Epidermal melanocyte (primary cell): ENCODE results near the gene FCGR3A.
"Not testable (repeated sequence)": the region's sequence is repeated elsewhere in the genome, so short reads cannot be mapped to it uniquely, and the experiment has no call there.

Experiments
- DNase-seq: peaks from one replicate; pipeline ENCODE4 v3.0.0; 2011; ENCODE audit warnings: low spot score; ENCODE audit not compliant: insufficient read length

FCGR3A gene

DNA sequence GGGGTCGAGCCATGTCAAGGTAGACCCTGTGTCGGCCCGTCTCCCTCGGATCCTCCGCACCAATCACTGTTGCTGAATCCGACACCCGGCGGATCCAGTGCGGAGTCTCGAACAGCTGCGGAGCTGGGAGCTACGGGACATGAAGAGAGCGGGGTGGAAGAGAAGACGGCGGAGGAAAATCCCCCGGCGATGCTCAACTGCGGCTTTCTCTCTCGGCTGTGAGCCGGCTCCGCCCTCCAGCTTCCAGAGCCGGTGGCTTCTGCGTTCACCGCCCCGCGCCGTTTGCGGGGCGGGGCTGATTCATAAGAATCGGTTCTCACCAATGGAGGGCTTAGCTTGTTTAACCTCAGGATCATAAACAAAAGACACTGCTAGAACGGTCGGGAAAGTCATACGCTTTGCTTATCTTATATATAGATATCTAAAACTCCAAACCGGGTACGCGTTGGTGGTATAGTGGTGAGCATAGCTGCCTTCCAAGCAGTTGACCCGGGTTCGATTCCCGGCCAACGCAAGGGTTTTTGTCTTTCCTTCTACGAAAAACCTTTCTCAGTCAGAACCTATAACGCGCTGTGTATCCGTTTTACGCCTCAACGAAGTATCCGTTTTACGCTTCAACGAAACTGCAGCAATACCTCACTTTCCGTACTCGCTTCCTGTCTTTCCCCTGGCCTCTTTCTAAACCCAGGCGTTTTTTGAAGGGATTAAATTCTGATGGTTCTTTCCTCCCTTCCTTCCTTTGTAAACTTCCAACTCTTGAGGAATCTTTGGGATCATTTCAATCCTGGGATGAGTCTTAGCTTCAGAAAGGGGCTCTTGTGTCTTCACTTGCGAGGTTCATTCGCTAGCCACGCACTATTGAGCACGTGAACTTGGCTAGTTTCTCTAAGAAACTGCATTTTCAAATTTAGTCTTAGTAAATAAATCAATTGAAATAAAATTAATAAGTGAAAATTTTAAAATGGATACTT, 18.7 kb downstream of the FCGR3A start:
- DNase-seq, result peak; percentile 78

DNA sequence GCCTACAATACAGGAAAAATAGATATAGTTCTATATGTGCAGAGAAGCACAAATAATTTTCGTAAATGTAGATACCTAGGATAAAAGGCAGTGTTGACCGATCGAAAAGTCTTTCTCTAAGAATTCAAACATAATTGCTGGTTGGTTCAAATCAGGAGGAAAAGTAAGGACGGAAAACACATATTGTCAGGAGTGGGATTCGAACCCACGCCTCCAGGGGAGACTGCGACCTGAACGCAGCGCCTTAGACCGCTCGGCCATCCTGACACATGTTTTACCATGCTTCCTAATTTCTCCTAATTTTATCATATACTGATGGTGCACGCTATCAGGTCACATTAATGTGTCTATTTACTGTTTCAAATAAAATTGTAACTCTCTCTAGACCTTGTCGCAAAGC, 19.5 kb downstream of the FCGR3A start:
- peak; percentile 18 for DNase-seq

DNA sequence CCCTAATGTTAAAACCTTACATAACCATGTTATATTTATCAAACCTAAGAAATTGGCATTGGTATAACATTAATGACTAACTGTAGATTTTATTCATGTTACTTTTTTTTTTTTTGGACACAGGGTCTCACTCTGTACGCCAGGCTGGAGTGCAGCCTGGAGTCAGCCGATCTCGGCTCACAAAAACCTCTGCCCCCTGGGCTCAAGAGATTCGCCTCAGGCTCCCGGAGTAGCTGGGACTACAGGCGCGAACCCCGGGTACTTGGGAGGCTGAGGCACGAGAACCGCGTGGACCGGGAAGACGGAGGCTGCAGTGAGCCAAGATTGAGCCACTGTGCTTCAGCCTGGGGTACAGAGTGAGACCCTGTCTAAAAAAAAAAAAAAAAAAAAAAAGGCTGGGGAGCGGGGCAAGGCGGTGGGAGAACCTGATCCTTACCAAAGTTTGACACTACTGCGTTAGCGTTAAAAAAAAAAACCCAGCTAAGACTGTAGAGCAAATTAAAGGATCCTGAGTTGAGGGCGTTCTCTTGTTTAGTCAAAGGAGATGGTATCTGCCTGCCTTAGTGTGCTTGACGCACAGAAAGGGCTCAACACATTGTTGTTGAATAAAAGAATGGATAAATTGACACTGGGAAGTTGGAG, 20.0 kb downstream of the FCGR3A start:
- DNase-seq, result not testable (repeated sequence)

DNA sequence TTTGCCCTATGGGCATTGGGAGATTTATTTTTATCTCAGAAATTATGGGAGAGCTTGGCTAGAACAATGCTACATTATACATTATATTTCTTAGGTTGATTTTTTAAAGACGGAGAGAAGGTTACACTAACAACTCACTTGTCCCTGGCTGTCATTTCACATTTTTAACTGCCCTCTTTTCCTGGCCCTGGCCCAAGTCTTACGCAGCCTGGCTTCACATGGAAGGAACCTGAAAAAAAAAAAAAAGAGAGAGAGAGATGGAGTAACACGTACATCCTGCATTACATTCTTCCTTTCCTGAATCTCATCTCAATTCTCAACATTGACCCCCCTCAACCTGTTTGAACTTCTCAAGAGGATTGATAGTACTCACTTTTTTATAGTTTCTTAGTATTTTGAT, 21.1 kb downstream of the FCGR3A start:
- not testable (repeated sequence) for DNase-seq

DNA sequence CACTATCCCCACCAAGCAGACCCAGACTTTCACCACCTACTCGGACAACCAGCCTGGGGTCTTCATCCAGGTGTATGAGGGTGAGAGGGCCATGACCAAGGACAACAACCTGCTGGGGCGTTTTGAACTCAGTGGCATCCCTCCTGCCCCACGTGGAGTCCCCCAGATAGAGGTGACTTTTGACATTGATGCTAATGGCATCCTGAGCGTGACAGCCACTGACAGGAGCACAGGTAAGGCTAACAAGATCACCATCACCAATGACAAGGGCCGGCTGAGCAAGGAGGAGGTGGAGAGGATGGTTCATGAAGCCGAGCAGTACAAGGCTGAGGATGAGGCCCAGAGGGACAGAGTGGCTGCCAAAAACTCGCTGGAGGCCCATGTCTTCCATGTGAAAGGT, 23.7 kb downstream of the FCGR3A start:
- not testable (repeated sequence) for DNase-seq

DNA sequence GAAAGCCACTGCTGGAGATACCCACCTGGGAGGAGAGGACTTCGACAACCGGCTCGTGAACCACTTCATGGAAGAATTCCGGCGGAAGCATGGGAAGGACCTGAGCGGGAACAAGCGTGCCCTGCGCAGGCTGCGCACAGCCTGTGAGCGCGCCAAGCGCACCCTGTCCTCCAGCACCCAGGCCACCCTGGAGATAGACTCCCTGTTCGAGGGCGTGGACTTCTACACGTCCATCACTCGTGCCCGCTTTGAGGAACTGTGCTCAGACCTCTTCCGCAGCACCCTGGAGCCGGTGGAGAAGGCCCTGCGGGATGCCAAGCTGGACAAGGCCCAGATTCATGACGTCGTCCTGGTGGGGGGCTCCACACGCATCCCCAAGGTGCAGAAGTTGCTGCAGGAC, 24.3 kb downstream of the FCGR3A start:
- DNase-seq, result not testable (repeated sequence)

DNA sequence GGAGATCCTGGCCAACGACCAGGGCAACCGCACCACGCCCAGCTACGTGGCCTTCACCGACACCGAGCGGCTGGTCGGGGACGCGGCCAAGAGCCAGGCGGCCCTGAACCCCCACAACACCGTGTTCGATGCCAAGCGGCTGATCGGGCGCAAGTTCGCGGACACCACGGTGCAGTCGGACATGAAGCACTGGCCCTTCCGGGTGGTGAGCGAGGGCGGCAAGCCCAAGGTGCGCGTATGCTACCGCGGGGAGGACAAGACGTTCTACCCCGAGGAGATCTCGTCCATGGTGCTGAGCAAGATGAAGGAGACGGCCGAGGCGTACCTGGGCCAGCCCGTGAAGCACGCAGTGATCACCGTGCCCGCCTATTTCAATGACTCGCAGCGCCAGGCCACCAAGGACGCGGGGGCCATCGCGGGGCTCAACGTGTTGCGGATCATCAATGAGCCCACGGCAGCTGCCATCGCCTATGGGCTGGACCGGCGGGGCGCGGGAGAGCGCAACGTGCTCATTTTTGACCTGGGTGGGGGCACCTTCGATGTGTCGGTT, 24.8 kb downstream of the FCGR3A start:
- DNase-seq, result not testable (repeated sequence)

DNA sequence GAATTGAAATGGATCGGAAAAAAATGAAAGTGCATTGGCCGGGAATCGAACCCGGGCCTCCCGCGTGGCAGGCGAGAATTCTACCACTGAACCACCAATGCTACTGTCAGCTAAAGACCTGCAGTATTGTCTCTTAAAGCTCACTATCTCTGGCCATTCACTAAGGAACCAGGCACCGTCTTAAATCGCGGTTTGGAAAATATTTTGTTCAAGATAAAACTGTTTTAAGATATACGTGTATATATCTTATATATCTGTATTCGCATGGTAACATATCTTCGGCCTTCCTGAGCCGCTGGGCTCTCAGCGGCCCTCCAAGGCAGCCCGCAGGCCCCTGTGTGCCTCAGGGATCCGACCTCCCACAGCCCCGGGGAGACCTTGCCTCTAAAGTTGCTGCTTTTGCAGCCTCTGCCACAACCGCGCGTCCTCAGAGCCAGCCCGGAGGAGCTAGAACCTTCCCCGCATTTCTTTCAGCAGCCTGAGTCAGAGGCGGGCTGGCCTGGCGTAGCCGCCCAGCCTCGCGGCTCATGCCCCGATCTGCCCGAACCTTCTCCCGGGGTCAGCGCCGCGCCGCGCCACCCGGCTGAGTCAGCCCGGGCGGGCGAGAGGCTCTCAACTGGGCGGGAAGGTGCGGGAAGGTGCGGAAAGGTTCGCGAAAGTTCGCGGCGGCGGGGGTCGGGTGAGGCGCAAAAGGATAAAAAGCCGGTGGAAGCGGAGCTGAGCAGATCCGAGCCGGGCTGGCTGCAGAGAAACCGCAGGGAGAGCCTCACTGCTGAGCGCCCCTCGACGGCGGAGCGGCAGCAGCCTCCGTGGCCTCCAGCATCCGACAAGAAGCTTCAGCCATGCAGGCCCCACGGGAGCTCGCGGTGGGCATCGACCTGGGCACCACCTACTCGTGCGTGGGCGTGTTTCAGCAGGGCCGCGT, 25.5 kb downstream of the FCGR3A start, which contains the start of gene HSPA6:
TSS of gene HSPA6 (plus strand) at position 724 of the 925 bp plus-strand sequence. CDS start at position 843, 119 bp downstream.
- peak; percentile 54 for DNase-seq

DNA sequence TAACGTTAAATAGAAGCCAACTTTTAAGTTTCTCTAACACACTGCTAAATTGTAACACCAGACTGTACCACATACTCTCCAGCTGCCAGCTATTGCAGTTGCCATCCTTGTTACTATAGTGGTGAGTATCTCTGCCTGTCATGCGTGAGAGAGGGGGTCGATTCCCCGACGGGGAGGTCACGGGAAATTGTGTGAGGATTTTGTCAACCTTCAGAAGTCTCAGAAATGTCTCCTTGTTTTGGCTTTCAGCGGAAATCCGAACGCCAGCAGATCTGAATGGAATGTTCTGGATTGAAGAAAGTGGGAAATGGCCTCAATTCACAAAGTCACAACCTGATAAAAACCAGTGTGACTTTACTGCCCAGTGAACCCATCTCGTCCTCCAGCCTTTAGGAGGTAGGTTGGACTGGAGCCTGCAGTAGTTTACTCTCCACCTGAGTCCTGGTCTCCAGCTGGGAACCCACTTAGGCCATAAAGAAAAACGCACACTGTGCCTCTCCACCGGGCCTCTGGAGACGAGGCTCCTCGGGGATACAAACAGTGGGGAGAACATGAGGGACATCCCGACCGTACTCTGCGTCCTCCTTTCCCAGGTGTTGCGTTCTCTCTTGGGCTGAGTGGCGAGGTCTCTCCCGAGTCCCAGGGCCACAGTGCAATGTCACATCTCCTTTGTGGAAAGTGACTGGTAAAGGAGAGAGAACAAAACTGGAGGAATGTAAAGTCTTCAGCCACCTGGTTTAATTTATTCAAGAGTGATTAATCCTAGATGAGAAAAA, 26.4 kb downstream of the FCGR3A start:
- DNase-seq, result not testable (repeated sequence)

DNA sequence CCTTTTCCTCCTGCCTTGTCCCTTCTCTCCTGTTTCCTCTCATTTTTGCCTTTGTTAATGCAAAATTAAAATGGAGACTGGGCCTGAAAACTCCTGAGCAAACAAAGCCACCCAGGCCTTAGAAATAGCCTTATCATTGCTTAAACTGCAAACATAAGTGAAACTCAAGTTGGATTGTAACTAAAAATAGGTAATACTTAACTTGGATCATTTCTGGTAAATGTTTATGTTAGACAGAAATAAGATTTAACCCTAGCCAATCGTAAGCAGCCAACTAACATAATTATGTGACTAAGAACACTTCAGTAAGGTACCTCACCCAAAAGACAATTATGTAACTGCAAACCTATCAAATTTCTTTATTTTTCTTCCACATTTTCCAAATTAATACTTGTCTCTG, 35.7 kb downstream of the FCGR3A start:
- DNase-seq, result not testable (repeated sequence)

DNA sequence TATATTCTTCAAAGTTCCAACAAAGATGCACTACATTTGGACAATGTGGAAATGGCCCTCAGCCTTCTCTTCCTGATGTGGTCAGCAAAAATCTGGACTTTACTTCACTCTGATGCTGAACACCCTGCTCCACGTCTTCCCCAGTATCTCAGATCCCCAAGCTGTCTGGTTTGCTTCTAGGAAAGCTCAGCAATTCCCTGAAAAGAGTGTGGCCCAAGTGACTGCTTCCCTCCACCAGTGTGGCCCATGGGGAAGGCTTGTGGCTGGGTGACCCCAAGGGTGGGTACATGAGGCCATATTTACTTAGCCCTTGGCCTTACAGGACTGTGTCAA, 36.2 kb downstream of the FCGR3A start:
- DNase-seq, result not testable (repeated sequence)

DNA sequence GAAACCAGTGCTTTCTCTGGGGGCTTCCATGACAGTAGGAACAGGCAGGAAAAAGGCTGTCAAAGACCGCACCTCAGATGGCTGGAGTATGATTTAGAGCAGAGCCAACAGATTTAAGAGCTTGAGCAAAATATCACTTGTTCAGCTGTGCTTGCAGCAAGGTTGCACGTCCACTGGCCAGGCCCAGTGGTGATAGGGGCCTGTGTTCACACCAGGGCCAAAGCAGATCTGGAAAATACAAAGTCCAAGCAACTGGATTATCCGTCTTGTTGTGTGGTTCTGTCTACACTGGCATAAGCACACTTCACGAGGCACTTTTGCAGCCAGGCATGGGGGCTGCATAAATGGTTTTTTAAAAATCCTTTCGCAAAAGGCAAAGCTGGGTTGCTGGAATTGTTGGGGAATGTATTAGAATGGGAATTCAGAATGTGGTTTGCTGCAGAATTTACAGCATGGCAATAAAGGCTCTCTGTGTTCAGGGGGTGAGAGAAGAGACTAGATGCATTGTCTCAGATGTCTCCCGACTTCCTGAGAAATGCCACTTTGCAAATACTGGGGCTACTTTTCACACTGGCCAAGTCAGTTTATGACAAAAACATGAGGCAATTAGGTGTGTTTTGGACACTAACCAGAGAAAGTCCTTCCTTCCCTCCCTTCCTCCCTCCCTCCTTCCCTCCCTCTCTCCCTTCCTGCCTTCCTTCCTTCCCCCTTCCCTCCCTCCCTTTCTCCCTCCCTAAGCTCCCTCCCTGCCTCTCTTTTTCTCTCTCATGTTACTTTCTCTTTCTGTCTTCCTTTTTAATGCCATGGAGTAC, 36.8 kb downstream of the FCGR3A start:
- not testable (repeated sequence) for DNase-seq

DNA sequence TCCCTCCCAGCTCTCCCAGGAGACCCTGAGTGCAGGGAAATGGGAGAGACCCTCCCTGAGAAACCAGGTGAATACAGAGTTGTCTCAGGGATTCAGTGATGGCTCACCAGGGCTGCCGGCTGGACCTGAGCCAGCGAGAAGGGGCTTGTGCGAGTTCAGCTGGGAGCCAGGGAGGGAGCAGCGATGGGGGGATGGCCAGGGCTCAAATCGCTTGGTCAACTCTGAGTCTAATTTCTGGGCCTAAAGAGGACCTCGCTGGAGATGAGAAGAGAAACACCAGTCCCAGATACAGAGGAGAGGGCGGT, 37.9 kb downstream of the FCGR3A start:
- DNase-seq, result no peak

DNA sequence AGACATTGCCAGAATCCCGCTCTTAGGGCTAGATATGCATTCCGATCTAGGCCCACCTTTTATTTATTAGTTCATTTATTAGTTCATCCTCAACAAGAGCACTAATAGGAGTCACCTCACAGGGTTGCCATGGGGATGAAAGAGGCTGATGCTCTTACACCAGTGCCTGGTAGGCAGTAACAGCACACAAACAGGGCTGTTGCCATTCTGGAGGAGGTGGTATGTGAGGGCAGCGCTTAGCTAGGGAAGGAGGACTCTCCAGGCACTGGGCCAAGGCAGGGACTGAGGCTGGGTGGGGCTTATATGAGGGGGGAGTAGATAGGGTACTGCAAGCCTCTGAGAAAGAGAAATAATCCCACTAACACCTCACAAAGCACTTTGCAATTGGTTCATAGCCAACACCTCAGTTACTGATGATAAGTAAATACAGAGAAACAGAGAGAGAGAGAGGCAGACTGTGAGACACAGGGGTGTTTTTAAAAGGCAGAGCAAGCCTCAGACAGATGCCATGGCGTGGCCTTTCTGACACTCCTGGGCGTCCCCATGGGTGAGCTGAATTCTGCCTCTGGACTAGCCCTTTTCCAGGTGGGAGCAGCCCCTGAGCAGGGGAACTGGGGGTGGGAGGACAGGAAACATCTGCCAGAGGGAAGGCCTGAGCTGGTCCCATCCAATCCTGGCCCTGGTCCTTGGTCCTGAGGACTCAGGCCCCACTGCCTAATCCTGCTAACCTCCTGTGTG, 38.4 kb downstream of the FCGR3A start:
- no peak for DNase-seq

DNA sequence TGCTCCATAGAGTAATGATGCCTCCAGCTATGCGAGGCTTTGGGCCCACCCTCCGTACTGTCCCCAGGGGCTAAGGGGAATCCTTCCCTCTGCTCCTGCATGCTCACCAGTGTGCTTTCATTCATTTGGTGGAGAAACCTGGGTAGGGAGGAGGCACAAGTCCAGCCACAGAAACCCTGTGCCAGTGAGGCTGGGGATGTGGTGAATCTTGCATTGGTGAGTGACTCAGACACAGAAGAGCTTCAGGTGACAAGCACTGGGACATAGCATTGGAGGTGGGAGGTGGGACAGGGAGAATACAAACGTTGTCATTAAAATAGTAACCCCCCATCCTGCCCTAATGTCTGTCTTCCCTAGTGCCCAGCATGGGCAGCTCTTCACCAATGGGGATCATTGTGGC, 39.1 kb downstream of the FCGR3A start:
- DNase-seq, result no peak

DNA sequence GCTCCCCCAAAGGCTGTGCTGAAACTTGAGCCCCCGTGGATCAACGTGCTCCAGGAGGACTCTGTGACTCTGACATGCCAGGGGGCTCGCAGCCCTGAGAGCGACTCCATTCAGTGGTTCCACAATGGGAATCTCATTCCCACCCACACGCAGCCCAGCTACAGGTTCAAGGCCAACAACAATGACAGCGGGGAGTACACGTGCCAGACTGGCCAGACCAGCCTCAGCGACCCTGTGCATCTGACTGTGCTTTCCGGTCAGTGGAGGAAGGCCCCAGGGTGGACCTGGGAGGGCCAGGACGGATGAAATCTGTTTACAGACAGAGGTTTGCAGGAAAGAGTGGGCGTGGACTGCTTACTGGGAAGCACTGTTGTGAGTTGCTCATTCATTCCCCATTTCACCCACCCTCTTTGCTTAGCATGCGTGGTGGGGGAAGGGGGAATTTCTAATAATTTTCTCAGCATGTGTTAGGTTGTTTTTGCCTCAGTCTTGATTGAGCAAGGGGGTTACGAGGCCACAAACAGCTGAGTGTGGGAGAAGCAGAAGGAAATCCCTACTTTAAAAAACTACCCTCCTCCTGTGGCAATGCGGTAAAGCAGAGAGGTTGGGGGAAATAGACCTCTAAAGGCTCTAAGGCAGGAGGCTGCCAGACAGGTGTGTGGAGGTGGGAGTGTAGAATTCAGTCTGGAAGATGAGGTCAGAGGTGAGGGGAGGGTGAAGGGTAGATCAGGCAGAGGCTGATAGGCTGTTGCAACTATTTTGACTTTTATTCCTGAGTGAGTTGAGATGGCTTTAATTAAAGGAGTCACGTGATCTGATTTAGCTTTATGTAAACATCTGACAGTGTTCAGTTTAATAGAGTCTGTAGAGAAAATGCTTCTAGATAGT, 43.0 kb downstream of the FCGR3A start:
- no peak for DNase-seq

DNA sequence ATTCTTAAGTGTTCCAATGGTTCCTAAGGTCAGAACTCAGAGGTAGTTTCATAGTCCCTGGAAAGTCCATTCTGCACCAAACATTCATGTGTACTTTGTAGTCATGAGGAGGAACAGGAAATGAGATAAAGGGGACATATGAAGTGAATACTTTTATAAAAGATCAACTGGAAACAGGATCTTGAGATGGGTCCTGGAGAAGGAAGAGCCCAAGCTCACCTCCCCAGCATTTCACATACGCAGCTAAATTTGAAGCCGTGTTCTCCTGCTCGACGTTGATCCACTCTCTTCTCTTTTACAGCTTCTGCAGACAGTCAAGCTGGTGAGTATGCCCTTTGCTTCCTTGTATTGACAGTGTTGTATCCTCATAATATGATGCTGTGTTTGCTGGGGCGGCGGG, 43.9 kb downstream of the FCGR3A start:
- DNase-seq, result no peak

DNA sequence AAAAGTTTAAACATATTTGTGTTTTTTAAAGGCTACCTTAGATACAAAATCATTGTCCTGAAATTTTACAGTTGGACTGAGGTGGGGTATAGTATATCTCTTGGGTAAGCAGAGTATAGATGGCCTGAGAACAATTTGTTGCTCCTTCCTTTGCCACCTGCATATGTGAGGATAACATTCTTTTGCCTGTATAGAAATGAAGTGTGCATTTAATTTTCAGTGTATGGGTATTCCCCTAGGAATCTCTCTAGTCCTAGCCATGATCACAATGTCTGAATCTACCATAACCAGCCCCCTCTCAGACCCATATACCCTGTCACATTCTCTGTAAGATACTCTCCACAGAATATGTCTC, 46.2 kb downstream of the FCGR3A start:
- DNase-seq, result no peak
